HEK293 (cell line): ENCODE results near the gene PTX3.

ENCODE experiments used
- CTCF ChIA-PET: fragments of 350-600 bp; formaldehyde crosslinking; extraction: SDS; loops from one replicate; lab custom pipeline; 2021; ENCODE audit warnings: antibody characterized with exemption; lab: Yijun Ruan, JAX
- POLR2A ChIA-PET: fragments of 300-600 bp; formaldehyde crosslinking; extraction: SDS; loops from one replicate; lab custom pipeline; 2020; ENCODE audit warnings: antibody characterized with exemption, inconsistent platforms; lab: Yijun Ruan, JAX
- H3K27ac ChIP-seq: fragments of 200-500 bp; sonication (Bioruptor generic); 2 replicates; pipeline ENCODE4 v1.5.1; 2014; ENCODE audit warnings: low read depth, low read length, control low read depth, inconsistent platforms; ENCODE audit errors: extremely low read depth
- H3K36me3 ChIP-seq, 2 experiments: fragments of 200-500 bp in 1 of 2; sonication (Bioruptor generic) in 1 of 2; 1 replicate in 1 of 2; 2 replicates in 1 of 2; pipeline ENCODE4 v1.5.1; 2014 to 2017; ENCODE audit warnings: inconsistent platforms in 2 of 2, low read length in 2 of 2; ENCODE audit not compliant: control insufficient read depth in 2 of 2, insufficient read depth in 1 of 2
- H3K4me1 ChIP-seq: fragments of 200-500 bp; sonication (Bioruptor generic); 2 replicates; pipeline ENCODE4 v1.5.1; 2014; ENCODE audit warnings: mild to moderate bottlenecking, low read length, inconsistent platforms; ENCODE audit not compliant: control insufficient read depth, insufficient read depth
- H3K4me3 ChIP-seq: 2 replicates; pipeline ENCODE4 v1.5.1; 2011; ENCODE audit warnings: low read depth, mild to moderate bottlenecking, control low read depth, low read length, moderate library complexity
- H3K9me3 ChIP-seq: fragments of 200-500 bp; sonication (Bioruptor generic); 2 replicates; pipeline ENCODE4 v1.5.1; 2014; ENCODE audit warnings: low read depth, low read length, inconsistent platforms; ENCODE audit not compliant: control insufficient read depth, insufficient read depth
- EGR2 ChIP-seq: fragments of 450-650 bp; formaldehyde crosslinking; IDR thresholded peaks from 2 replicates; pipeline ENCODE4 v1.5.1; 2016; ENCODE audit warnings: low read depth, missing biosample characterization, missing genetic modification characterization
- KLF7 ChIP-seq: fragments of 450-650 bp; formaldehyde crosslinking; IDR thresholded peaks from 2 replicates; pipeline ENCODE4 v1.5.1; 2016; ENCODE audit warnings: missing biosample characterization, missing genetic modification characterization, borderline replicate concordance
- OSR2 ChIP-seq: fragments of 450-650 bp; formaldehyde crosslinking; IDR thresholded peaks from 2 replicates; pipeline ENCODE4 v1.5.1; 2016; ENCODE audit warnings: missing biosample characterization, missing genetic modification characterization
- PRDM1 ChIP-seq: fragments of 450-650 bp; formaldehyde crosslinking; IDR thresholded peaks from 2 replicates; pipeline ENCODE4; 2016; ENCODE audit warnings: missing biosample characterization, missing genetic modification characterization
- YY1 ChIP-seq: fragments of 450-650 bp; formaldehyde crosslinking; IDR thresholded peaks from 2 replicates; pipeline ENCODE4 v1.5.1; 2018; ENCODE audit warnings: missing biosample characterization, missing genetic modification characterization
- ZFP41 ChIP-seq: fragments of 450-650 bp; formaldehyde crosslinking; IDR thresholded peaks from 2 replicates; pipeline ENCODE4 v1.5.1; 2016; ENCODE audit warnings: missing biosample characterization, missing genetic modification characterization, borderline replicate concordance
- ZFP69B ChIP-seq: fragments of 450-650 bp; formaldehyde crosslinking; IDR thresholded peaks from 2 replicates; pipeline ENCODE4 v1.5.1; 2016; ENCODE audit warnings: missing biosample characterization, missing genetic modification characterization
- ZNF175 ChIP-seq: fragments of 450-650 bp; formaldehyde crosslinking; IDR thresholded peaks from 2 replicates; pipeline ENCODE4 v1.5.1; 2016; ENCODE audit warnings: missing biosample characterization, missing genetic modification characterization
- ZNF221 ChIP-seq: fragments of 450-650 bp; formaldehyde crosslinking; IDR thresholded peaks from 2 replicates; pipeline ENCODE4 v1.5.1; 2017; ENCODE audit warnings: missing biosample characterization, missing genetic modification characterization, borderline replicate concordance
- ZNF239 ChIP-seq: fragments of 450-650 bp; formaldehyde crosslinking; IDR thresholded peaks from 2 replicates; pipeline ENCODE4 v1.5.1; 2016; ENCODE audit warnings: missing biosample characterization, missing genetic modification characterization
- ZNF394 ChIP-seq: fragments of 450-650 bp; formaldehyde crosslinking; IDR thresholded peaks from 2 replicates; pipeline ENCODE4 v1.5.1; 2016; ENCODE audit warnings: missing biosample characterization, missing genetic modification characterization, mild to moderate bottlenecking, moderate library complexity, borderline replicate concordance
- ZNF404 ChIP-seq: fragments of 450-650 bp; formaldehyde crosslinking; IDR thresholded peaks from 2 replicates; pipeline ENCODE4 v1.5.1; 2017; ENCODE audit warnings: missing biosample characterization, missing genetic modification characterization
- ZNF423 ChIP-seq: fragments of 450-650 bp; formaldehyde crosslinking; IDR thresholded peaks from 2 replicates; pipeline ENCODE4 v1.5.1; 2016; ENCODE audit warnings: missing biosample characterization, missing genetic modification characterization
- ZNF48 ChIP-seq: fragments of 450-650 bp; formaldehyde crosslinking; IDR thresholded peaks from 2 replicates; pipeline ENCODE4 v1.5.1; 2016; ENCODE audit warnings: missing biosample characterization, missing genetic modification characterization
- ZNF529 ChIP-seq: fragments of 450-650 bp; formaldehyde crosslinking; IDR thresholded peaks from 2 replicates; pipeline ENCODE4 v1.5.1; 2017; ENCODE audit warnings: missing genetic modification characterization, missing biosample characterization; ENCODE audit not compliant: insufficient replicate concordance
- ZNF610 ChIP-seq: fragments of 450-650 bp; formaldehyde crosslinking; IDR thresholded peaks from 2 replicates; pipeline ENCODE4 v1.5.1; 2016; ENCODE audit warnings: missing biosample characterization, missing genetic modification characterization, borderline replicate concordance
- ZNF660 ChIP-seq: fragments of 450-650 bp; IDR thresholded peaks from 2 replicates; pipeline ENCODE4 v1.5.1; 2018; ENCODE audit warnings: missing biosample characterization, mild to moderate bottlenecking, missing genetic modification characterization
- ZNF670 ChIP-seq: fragments of 450-650 bp; formaldehyde crosslinking; IDR thresholded peaks from 2 replicates; pipeline ENCODE4 v1.5.1; 2016; ENCODE audit warnings: missing biosample characterization, missing genetic modification characterization, low read depth
- ZNF843 ChIP-seq: fragments of 450-650 bp; formaldehyde crosslinking; IDR thresholded peaks from 2 replicates; pipeline ENCODE4 v1.5.1; 2016; ENCODE audit warnings: missing biosample characterization, missing genetic modification characterization
- TF ChIP-seq, protein P1 (sequence below): fragments of 450-650 bp; formaldehyde crosslinking; IDR thresholded peaks from 2 replicates; pipeline ENCODE4 v1.5.1; 2017; ENCODE audit warnings: missing biosample characterization, mild to moderate bottlenecking, missing genetic modification characterization, moderate library complexity
- TF ChIP-seq, protein P2 (sequence below): fragments of 450-650 bp; formaldehyde crosslinking; IDR thresholded peaks from 2 replicates; pipeline ENCODE4 v1.5.1; 2016; ENCODE audit warnings: missing biosample characterization, missing genetic modification characterization
- TF ChIP-seq, protein P3 (sequence below): fragments of 450-650 bp; IDR thresholded peaks from 2 replicates; pipeline ENCODE4 v1.5.1; 2018; ENCODE audit warnings: missing biosample characterization, missing genetic modification characterization
- TF ChIP-seq, protein P4 (sequence below): fragments of 450-650 bp; formaldehyde crosslinking; IDR thresholded peaks from 2 replicates; pipeline ENCODE4 v1.5.1; 2016; ENCODE audit warnings: missing biosample characterization, missing genetic modification characterization
- TF ChIP-seq, protein P5 (sequence below): fragments of 450-650 bp; formaldehyde crosslinking; IDR thresholded peaks from 2 replicates; pipeline ENCODE4 v1.5.1; 2016; ENCODE audit warnings: missing biosample characterization, missing genetic modification characterization
- TF ChIP-seq, protein P6 (sequence below): fragments of 450-650 bp; formaldehyde crosslinking; IDR thresholded peaks from 2 replicates; pipeline ENCODE4 v1.5.1; 2017; ENCODE audit warnings: missing biosample characterization, missing genetic modification characterization

PTX3 gene

DNA sequence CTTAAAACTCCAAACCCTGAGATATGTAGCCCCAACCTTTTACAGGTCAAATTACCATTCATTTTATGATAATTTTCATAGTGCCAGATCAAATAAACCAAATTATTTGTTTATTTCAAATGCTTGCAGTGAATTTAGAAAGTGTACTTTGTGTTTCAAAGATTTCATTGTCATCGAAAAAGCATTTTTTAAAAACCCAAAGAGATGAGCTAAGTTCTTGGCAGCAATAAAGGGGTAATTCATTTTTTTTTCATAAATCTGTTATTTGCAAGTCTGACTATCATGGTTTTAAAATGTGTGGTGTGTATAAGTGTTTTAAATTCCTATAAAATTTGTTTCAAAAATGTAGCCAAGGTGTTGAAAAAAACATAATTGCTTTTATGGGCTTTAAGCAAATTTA, 17.2 kb downstream of the PTX3 start (continued):
- TF ChIP-seq ZNF239 (tag by site-specific recombination) (no peak), ZFP41 (tag by site-specific recombination) (no peak), ZNF221 (tag by site-specific recombination) (no peak), ZNF175 (tag by site-specific recombination) (no peak), ZNF610 (no peak)

DNA sequence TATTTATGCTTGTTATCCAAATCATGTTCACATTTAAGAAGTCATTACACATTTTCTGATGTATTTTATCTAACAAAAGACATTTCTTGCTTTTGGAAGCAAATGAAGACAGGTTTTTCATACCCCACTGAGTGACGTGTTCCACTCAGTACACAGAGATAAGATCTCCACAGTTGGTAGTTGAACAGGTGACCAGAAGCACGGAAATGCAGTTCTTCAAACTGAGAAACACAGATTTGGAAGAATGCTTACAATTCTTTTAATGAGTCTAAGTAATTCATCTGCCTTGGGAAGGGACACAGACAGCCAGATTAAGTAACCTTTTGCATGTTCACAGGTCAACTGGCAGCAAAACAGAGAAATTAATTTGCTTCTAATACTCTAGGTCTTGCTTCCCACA, 23.1 kb downstream of the PTX3 start:
- no peaks in the 10 kb centered on the region for H3K36me3 ChIP-seq
- ChIA-PET CTCF (interaction anchor here (0.6 kb wide), 1 partner anchor 10 kb away, joined by 3 read pairs; no protein-coding TSS in a partner anchor), POLR2A (no interaction called here)
- TF ChIP-seq ZNF394 (tag by site-specific recombination) (no peak), KLF7 (tag by site-specific recombination) (no peak), ZNF843 (tag by site-specific recombination) (no peak), ZNF670 (tag by site-specific recombination) (no peak), ZNF529 (tag by site-specific recombination) (no peak), ZNF48 (tag by site-specific recombination) (no peak), ZNF404 (no peak), EGR2 (tag by site-specific recombination) (no peak)
- TF ChIP-seq, protein P1, sequence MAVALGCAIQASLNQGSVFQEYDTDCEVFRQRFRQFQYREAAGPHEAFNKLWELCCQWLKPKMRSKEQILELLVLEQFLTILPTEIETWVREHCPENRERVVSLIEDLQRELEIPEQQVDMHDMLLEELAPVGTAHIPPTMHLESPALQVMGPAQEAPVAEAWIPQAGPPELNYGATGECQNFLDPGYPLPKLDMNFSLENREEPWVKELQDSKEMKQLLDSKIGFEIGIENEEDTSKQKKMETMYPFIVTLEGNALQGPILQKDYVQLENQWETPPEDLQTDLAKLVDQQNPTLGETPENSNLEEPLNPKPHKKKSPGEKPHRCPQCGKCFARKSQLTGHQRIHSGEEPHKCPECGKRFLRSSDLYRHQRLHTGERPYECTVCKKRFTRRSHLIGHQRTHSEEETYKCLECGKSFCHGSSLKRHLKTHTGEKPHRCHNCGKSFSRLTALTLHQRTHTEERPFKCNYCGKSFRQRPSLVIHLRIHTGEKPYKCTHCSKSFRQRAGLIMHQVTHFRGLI (tag by site-specific recombination), result no peak
- TF ChIP-seq, protein P2, sequence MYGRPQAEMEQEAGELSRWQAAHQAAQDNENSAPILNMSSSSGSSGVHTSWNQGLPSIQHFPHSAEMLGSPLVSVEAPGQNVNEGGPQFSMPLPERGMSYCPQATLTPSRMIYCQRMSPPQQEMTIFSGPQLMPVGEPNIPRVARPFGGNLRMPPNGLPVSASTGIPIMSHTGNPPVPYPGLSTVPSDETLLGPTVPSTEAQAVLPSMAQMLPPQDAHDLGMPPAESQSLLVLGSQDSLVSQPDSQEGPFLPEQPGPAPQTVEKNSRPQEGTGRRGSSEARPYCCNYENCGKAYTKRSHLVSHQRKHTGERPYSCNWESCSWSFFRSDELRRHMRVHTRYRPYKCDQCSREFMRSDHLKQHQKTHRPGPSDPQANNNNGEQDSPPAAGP (tag by site-specific recombination), result no peak
- TF ChIP-seq, protein P3, sequence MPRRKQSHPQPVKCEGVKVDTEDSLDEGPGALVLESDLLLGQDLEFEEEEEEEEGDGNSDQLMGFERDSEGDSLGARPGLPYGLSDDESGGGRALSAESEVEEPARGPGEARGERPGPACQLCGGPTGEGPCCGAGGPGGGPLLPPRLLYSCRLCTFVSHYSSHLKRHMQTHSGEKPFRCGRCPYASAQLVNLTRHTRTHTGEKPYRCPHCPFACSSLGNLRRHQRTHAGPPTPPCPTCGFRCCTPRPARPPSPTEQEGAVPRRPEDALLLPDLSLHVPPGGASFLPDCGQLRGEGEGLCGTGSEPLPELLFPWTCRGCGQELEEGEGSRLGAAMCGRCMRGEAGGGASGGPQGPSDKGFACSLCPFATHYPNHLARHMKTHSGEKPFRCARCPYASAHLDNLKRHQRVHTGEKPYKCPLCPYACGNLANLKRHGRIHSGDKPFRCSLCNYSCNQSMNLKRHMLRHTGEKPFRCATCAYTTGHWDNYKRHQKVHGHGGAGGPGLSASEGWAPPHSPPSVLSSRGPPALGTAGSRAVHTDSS (tag by site-specific recombination), result no peak
- TF ChIP-seq, protein P4, sequence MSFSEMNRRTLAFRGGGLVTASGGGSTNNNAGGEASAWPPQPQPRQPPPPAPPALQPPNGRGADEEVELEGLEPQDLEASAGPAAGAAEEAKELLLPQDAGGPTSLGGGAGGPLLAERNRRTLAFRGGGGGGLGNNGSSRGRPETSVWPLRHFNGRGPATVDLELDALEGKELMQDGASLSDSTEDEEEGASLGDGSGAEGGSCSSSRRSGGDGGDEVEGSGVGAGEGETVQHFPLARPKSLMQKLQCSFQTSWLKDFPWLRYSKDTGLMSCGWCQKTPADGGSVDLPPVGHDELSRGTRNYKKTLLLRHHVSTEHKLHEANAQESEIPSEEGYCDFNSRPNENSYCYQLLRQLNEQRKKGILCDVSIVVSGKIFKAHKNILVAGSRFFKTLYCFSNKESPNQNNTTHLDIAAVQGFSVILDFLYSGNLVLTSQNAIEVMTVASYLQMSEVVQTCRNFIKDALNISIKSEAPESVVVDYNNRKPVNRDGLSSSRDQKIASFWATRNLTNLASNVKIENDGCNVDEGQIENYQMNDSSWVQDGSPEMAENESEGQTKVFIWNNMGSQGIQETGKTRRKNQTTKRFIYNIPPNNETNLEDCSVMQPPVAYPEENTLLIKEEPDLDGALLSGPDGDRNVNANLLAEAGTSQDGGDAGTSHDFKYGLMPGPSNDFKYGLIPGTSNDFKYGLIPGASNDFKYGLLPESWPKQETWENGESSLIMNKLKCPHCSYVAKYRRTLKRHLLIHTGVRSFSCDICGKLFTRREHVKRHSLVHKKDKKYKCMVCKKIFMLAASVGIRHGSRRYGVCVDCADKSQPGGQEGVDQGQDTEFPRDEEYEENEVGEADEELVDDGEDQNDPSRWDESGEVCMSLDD (tag by site-specific recombination), result no peak
- no peak overlapping the region for H3K27ac ChIP-seq
- H3K4me1 ChIP-seq, result no peaks in the 10 kb centered on the region
- H3K9me3 ChIP-seq, result no peaks in the 10 kb centered on the region
- H3K4me3 ChIP-seq, result no peak overlapping the region

DNA sequence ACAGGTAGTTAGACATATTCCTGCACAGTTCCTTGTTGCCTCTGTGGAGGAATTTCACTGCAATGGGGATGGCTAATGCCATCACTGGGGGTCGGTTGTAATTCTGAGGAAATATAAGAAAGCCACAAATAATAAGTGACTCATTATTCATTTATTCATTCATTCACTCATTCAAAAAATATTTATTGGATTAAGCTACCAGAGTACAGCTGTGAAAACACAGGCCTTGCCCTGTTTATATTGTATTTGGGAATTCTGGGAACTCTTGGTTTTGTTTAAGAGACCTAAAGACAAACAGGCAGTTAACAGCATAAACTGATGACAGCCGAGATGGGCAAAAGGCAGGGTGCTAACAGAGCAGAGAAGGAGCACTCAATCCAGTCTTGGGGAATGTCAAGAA, 23.6 kb downstream of the PTX3 start:
- Histone ChIP-seq H3K4me3 (no peak overlapping the region), H3K36me3 (no peaks in the 10 kb centered on the region), H3K27ac (no peak overlapping the region), H3K9me3 (no peaks in the 10 kb centered on the region), H3K4me1 (no peaks in the 10 kb centered on the region)
- ChIA-PET CTCF (interaction anchor here (0.6 kb wide), 1 partner anchor 9 kb away, joined by 3 read pairs; no protein-coding TSS in a partner anchor), POLR2A (no interaction called here)
- TF ChIP-seq ZNF423 (tag by site-specific recombination) (no peak), PRDM1 (tag by site-specific recombination) (no peak), OSR2 (tag by site-specific recombination) (no peak), KLF7 (tag by site-specific recombination) (no peak), ZFP69B (tag by site-specific recombination) (no peak), ZNF660 (tag by site-specific recombination) (no peak), YY1 (no peak)
- TF ChIP-seq, protein P5, sequence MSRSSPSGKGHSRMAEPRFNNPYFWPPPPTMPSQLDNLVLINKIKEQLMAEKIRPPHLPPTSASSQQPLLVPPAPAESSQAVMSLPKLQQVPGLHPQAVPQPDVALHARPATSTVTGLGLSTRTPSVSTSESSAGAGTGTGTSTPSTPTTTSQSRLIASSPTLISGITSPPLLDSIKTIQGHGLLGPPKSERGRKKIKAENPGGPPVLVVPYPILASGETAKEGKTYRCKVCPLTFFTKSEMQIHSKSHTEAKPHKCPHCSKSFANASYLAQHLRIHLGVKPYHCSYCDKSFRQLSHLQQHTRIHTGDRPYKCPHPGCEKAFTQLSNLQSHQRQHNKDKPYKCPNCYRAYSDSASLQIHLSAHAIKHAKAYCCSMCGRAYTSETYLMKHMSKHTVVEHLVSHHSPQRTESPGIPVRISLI, result no peak
- TF ChIP-seq, protein P6, sequence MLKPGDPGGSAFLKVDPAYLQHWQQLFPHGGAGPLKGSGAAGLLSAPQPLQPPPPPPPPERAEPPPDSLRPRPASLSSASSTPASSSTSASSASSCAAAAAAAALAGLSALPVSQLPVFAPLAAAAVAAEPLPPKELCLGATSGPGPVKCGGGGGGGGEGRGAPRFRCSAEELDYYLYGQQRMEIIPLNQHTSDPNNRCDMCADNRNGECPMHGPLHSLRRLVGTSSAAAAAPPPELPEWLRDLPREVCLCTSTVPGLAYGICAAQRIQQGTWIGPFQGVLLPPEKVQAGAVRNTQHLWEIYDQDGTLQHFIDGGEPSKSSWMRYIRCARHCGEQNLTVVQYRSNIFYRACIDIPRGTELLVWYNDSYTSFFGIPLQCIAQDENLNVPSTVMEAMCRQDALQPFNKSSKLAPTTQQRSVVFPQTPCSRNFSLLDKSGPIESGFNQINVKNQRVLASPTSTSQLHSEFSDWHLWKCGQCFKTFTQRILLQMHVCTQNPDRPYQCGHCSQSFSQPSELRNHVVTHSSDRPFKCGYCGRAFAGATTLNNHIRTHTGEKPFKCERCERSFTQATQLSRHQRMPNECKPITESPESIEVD (tag by site-specific recombination), result no peak
